NK-92 treated with Interleukin-12 subunit alpha and Interleukin-12 subunit beta, amount 100 ng/mL, for 24 hours (cell line): ENCODE measurements around the gene VCL.
A peak's percentile ranks its signal among the peaks of the same experiment; 100 is the strongest.
"Not testable (repeated sequence)": the region's sequence is repeated elsewhere in the genome, so short reads cannot be mapped to it uniquely, and the experiment has no call there.

Experiments
- DNase-seq: peaks from one replicate; lab custom pipeline; 2025; lab: John Stamatoyannopoulos, UW

The VCL gene

GRCh38 chr10:73997787-73998622 lies at the start of gene VCL:
TSS of gene VCL (plus strand) at chr10:73998116. CDS start at chr10:73998208, 92 bp downstream.
- DNase-seq = peak; percentile 88

- DNase-seq = no peak
These were observed 48.8 kb upstream of the VCL start for GRCh38 chr10:73948947-73949633.

- no peak for DNase-seq
These were observed 47.6 kb upstream of the VCL start for GRCh38 chr10:73950155-73950948.

GRCh38 chr10:73953665-73954064 lies 44.3 kb upstream of the VCL start:
- no peak for DNase-seq

- no peak for DNase-seq
These were observed 43.2 kb upstream of the VCL start for GRCh38 chr10:73954737-73955136.

GRCh38 chr10:73955719-73956118 lies 42.2 kb upstream of the VCL start:
- no peak for DNase-seq

- no peak for DNase-seq
These were observed 41.2 kb upstream of the VCL start for GRCh38 chr10:73956476-73957359.

- no peak for DNase-seq
These were observed 38.3 kb upstream of the VCL start for GRCh38 chr10:73959484-73960243.

- no peak for DNase-seq
These were observed 35.5 kb upstream of the VCL start for GRCh38 chr10:73962386-73962785.

- DNase-seq = not testable (repeated sequence)
These were observed 34.4 kb upstream of the VCL start for GRCh38 chr10:73963533-73963932.

- DNase-seq = no peak
These were observed 33.2 kb upstream of the VCL start for GRCh38 chr10:73964743-73965142.

GRCh38 chr10:73965267-73965889 lies 32.5 kb upstream of the VCL start:
- not testable (repeated sequence) for DNase-seq

GRCh38 chr10:73965890-73966768 lies 31.8 kb upstream of the VCL start:
- no peak for DNase-seq

- DNase-seq = no peak
These were observed 30.9 kb upstream of the VCL start for GRCh38 chr10:73967022-73967429.

- DNase-seq = no peak
These were observed 30.4 kb upstream of the VCL start for GRCh38 chr10:73967544-73967943.

- peak; percentile 16 for DNase-seq
These were observed 29.8 kb upstream of the VCL start for GRCh38 chr10:73968098-73968521.

- DNase-seq = no peak
These were observed 28.6 kb upstream of the VCL start for GRCh38 chr10:73969224-73969841.

- DNase-seq = no peak
These were observed 27.1 kb upstream of the VCL start for GRCh38 chr10:73970845-73971244.
